ENCODE data around the gene GDF15. TPM values are rescaled to one million over a fixed set of nuclear protein-coding genes. Genes with fewer than 3 reads are reported as not detected.

GDF15 gene
- polyA plus RNA-seq, 3 donors, result 0.36 TPM; not detected in 2

DNA sequence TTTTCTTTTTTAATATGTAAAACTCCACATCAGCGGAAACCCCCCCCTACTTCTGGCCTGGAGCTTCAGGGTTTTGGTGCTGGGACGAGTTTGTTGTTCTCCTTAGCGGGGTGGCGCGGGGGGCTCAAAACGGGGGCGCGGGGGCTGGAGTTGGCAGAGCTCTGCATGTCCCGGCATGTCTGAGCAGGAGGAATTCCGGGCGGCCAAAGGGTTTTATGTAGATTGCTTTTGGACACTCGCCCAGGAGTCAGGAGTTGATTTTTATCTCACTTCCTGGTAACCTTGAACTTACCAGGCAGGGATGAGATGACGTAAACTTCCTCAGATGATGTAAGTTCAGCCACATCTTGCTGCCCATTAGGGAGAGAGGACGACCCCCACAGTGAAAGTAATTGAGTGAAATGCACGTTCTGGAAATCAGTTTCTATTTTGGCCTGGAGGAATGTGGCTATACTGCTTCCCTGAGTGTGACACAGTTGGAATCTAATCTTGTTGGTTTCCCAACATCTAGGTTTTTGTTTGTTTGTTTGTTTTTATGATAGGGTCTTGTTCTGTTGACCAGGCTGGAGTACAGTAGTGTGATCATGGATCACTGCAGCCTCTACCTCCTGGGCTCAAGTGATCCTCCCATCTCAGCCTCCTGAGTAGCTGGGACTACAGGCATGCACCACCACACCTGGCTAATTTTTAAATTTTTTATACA lies 21.0 kb upstream of the GDF15 start:
- Histone ChIP-seq H4K20me1 (ENCODE audit: insufficient read depth, low read length) (no peaks in the 10 kb centered on the region), H3K9me3 (replicated peaks in 1 of 2; ENCODE audit: control insufficient read depth in 1 of 2, insufficient read depth in 1 of 2, low read length in 2 of 2) (no peaks in the 10 kb centered on the region), H3K4me1 (ENCODE audit: control insufficient read depth in 1 of 2, insufficient read depth in 2 of 2, low read length in 2 of 2) (peaks cover 26 to 31% of the 10 kb centered on the region in 2 donors), H3K27ac (ENCODE audit: low read depth in 1 of 2, low read length in 2 of 2) (peak overlapping the region; percentile 62 to 76), H3K4me2 (replicated peaks; ENCODE audit: extremely low read depth, low read length, poor library complexity, severe bottlenecking) (peak overlapping the region; percentile 55), H3K4me3 (replicated peaks in 1 of 3; ENCODE audit: low read depth in 2 of 3, low read length in 3 of 3) (peak overlapping the region in 1 of 3 experiments; percentile 42), H3K79me2 (ENCODE audit: insufficient read depth, low read length) (no peaks in the 10 kb centered on the region), H3K36me3 (replicated peaks in 1 of 2; ENCODE audit: control insufficient read depth in 1 of 2, insufficient read depth in 2 of 2, low read length in 2 of 2) (peaks cover 16 to 27% of the 10 kb centered on the region in 2 donors), H3K9ac (ENCODE audit: insufficient read depth, low read length, poor library complexity, severe bottlenecking) (peak overlapping the region; percentile 38), H3K27me3 (ENCODE audit: control insufficient read depth in 2 of 2, insufficient read depth in 2 of 2, low read length in 2 of 2) (no peaks in the 10 kb centered on the region), H2AFZ (ENCODE audit: insufficient read depth, low read depth, low read length, poor library complexity, severe bottlenecking) (no peak overlapping the region)
- peaks cover 0 to 7% (median 0%) of the 10 kb centered on the region in 7 donors for H3K9me3 Mint-ChIP-seq
- intact Hi-C loops (cut with micrococcal nuclease), result no loop called here
- peaks cover 38% of the 10 kb centered on the region for H3K4me1 Mint-ChIP-seq
- peaks cover 55 to 76% of the 10 kb centered on the region in 2 donors for H3K36me3 Mint-ChIP-seq
- WGBS (ENCODE audit: insufficient coverage), result 0% methylated on average over 10 of the region's 15 CpGs
- DNase-seq, result peak; percentile 77 to 86 (median 84)
- peaks cover 0 to 5% (median 2%) of the 10 kb centered on the region in 3 donors for H3K27me3 Mint-ChIP-seq (ENCODE audit: low read depth in 3 of 3)
- H3K4me3 Mint-ChIP-seq, result peak overlapping the region; percentile 61 to 72
- TF ChIP-seq, protein P1, sequence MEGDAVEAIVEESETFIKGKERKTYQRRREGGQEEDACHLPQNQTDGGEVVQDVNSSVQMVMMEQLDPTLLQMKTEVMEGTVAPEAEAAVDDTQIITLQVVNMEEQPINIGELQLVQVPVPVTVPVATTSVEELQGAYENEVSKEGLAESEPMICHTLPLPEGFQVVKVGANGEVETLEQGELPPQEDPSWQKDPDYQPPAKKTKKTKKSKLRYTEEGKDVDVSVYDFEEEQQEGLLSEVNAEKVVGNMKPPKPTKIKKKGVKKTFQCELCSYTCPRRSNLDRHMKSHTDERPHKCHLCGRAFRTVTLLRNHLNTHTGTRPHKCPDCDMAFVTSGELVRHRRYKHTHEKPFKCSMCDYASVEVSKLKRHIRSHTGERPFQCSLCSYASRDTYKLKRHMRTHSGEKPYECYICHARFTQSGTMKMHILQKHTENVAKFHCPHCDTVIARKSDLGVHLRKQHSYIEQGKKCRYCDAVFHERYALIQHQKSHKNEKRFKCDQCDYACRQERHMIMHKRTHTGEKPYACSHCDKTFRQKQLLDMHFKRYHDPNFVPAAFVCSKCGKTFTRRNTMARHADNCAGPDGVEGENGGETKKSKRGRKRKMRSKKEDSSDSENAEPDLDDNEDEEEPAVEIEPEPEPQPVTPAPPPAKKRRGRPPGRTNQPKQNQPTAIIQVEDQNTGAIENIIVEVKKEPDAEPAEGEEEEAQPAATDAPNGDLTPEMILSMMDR (IDR thresholded peaks at IDR 0.05), result no peak
- peak overlapping the region; percentile 85 to 94 (median 89) for H3K27ac Mint-ChIP-seq

DNA sequence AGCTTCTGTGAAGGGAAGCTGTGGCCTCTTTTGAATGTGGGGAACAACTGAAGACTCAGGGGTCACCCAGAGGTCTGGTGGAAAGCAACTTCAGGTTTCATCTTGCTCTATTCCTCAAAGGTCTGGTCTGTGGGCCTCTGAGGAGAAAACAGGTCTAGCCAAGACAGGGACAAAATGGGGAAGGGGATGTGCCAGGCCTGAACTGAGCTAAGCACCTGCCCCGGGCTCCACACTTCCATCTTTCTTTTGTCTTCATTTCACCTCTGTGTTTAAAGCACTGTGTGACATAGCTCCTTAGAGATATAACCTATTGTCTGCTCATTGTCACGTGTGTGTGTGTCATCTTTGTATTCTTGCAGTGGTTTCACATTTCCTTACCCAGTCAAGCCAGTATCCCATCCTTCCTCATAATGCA lies 19.9 kb upstream of the GDF15 start:
- H3K27ac Mint-ChIP-seq, result peak overlapping the region; percentile 85 to 94 (median 89)
- no peaks in the 10 kb centered on the region for H4K20me1 ChIP-seq (ENCODE audit: insufficient read depth, low read length)
- intact Hi-C loops (cut with micrococcal nuclease), result no loop called here
- peak overlapping the region; percentile 6 for H3K9ac ChIP-seq (ENCODE audit: insufficient read depth, low read length, poor library complexity, severe bottlenecking)
- peak overlapping the region in 1 of 3 experiments; percentile 1 for H3K4me3 ChIP-seq (replicated peaks in 1 of 3; ENCODE audit: low read depth in 2 of 3, low read length in 3 of 3)
- no peak overlapping the region for H3K4me3 Mint-ChIP-seq
- peaks cover 51 to 67% of the 10 kb centered on the region in 2 donors for H3K36me3 Mint-ChIP-seq
- TF ChIP-seq, protein P1 (IDR thresholded peaks at IDR 0.05), result no peak
- no peaks in the 10 kb centered on the region for H3K79me2 ChIP-seq (ENCODE audit: insufficient read depth, low read length)
- H3K4me1 ChIP-seq (ENCODE audit: control insufficient read depth in 1 of 2, insufficient read depth in 2 of 2, low read length in 2 of 2), result peaks cover 26 to 31% of the 10 kb centered on the region in 2 donors
- peaks cover 38% of the 10 kb centered on the region for H3K4me1 Mint-ChIP-seq
- DNase-seq, result peak; percentile 63 to 81 (median 71)
- peak overlapping the region; percentile 34 for H3K4me2 ChIP-seq (replicated peaks; ENCODE audit: extremely low read depth, low read length, poor library complexity, severe bottlenecking)
- no peaks in the 10 kb centered on the region for H3K9me3 ChIP-seq (replicated peaks in 1 of 2; ENCODE audit: control insufficient read depth in 1 of 2, insufficient read depth in 1 of 2, low read length in 2 of 2)
- H3K27me3 Mint-ChIP-seq (ENCODE audit: low read depth in 3 of 3), result peaks cover 0 to 5% (median 2%) of the 10 kb centered on the region in 3 donors
- no peaks in the 10 kb centered on the region for H3K27me3 ChIP-seq (ENCODE audit: control insufficient read depth in 2 of 2, insufficient read depth in 2 of 2, low read length in 2 of 2)
- H2AFZ ChIP-seq (ENCODE audit: insufficient read depth, low read depth, low read length, poor library complexity, severe bottlenecking), result no peak overlapping the region
- H3K36me3 ChIP-seq (replicated peaks in 1 of 2; ENCODE audit: control insufficient read depth in 1 of 2, insufficient read depth in 2 of 2, low read length in 2 of 2), result peaks cover 16 to 22% of the 10 kb centered on the region in 2 donors
- H3K9me3 Mint-ChIP-seq, result peaks cover 0 to 7% (median 0%) of the 10 kb centered on the region in 7 donors
- peak overlapping the region; percentile 62 to 76 for H3K27ac ChIP-seq (ENCODE audit: low read depth in 1 of 2, low read length in 2 of 2)
- no CpG with 5 or more reads among the region's 2 CpGs for WGBS (ENCODE audit: insufficient coverage)

Data from CD14-positive monocyte (primary cell).